ENCODE data around the gene NDST4.

Gene NDST4

GRCh38 chr4:114866901-114867670, 246.3 kb downstream of the NDST4 start:
- TF ChIP-seq GLIS3 (CRISPR knock-in tag; IDR thresholded peaks at IDR 0.05) (no peak), ZNF565 (CRISPR knock-in tag; conservative IDR thresholded peaks at IDR 0.05; ENCODE audit: low read depth) (no peak), CSDC2 (CRISPR knock-in tag; IDR thresholded peaks at IDR 0.05) (no peak), PPARA (CRISPR knock-in tag; IDR thresholded peaks at IDR 0.05; ENCODE audit: borderline replicate concordance) (no peak), ESRRG (CRISPR knock-in tag; IDR thresholded peaks at IDR 0.05) (no peak), POU6F1 (CRISPR knock-in tag; IDR thresholded peaks at IDR 0.05; ENCODE audit: borderline replicate concordance, low read depth) (no peak), BACH2 (CRISPR knock-in tag; IDR thresholded peaks at IDR 0.05; ENCODE audit: borderline replicate concordance) (no peak), ARNTL (CRISPR knock-in tag; IDR thresholded peaks at IDR 0.05; ENCODE audit: borderline replicate concordance, low read depth) (no peak), TOX (CRISPR knock-in tag; IDR thresholded peaks at IDR 0.05; ENCODE audit: borderline replicate concordance) (no peak), CREB5 (CRISPR knock-in tag; IDR thresholded peaks at IDR 0.05; ENCODE audit: low read depth) (no peak), TSHZ2 (CRISPR knock-in tag; IDR thresholded peaks at IDR 0.05) (no peak), ZNF8 (CRISPR knock-in tag; IDR thresholded peaks at IDR 0.05) (no peak), PATZ1 (CRISPR knock-in tag; IDR thresholded peaks at IDR 0.05; ENCODE audit: borderline replicate concordance) (no peak), ZC3H10 (CRISPR knock-in tag; IDR thresholded peaks at IDR 0.05) (no peak), RARB (CRISPR knock-in tag; IDR thresholded peaks at IDR 0.05) (no peak), OSR1 (CRISPR knock-in tag; IDR thresholded peaks at IDR 0.05) (no peak), ZNF70 (CRISPR knock-in tag; IDR thresholded peaks at IDR 0.05) (no peak), SNAI2 (CRISPR knock-in tag; IDR thresholded peaks at IDR 0.05) (no peak)
- ATAC-seq, result no peak

GRCh38 chr4:114864060-114864459, 249.4 kb downstream of the NDST4 start:
- no peak for ATAC-seq
- TF ChIP-seq ZNF8 (CRISPR knock-in tag; IDR thresholded peaks at IDR 0.05), result no peak
- no peak for TF ChIP-seq ZFP3 (CRISPR knock-in tag; IDR thresholded peaks at IDR 0.05)
- no peak for TF ChIP-seq CSRNP3 (CRISPR knock-in tag; IDR thresholded peaks at IDR 0.05)

GRCh38 chr4:114860786-114861185, 252.6 kb downstream of the NDST4 start:
- TF ChIP-seq SNAI2 (CRISPR knock-in tag; IDR thresholded peaks at IDR 0.05), result no peak
- no peak for TF ChIP-seq TSHZ2 (CRISPR knock-in tag; IDR thresholded peaks at IDR 0.05)
- no peak for TF ChIP-seq ZNF8 (CRISPR knock-in tag; IDR thresholded peaks at IDR 0.05)
- TF ChIP-seq CSDC2 (CRISPR knock-in tag; IDR thresholded peaks at IDR 0.05), result no peak
- TF ChIP-seq RARB (CRISPR knock-in tag; IDR thresholded peaks at IDR 0.05), result no peak
- TF ChIP-seq PPARA (CRISPR knock-in tag; IDR thresholded peaks at IDR 0.05; ENCODE audit: borderline replicate concordance), result no peak
- no peak for TF ChIP-seq ZFP3 (CRISPR knock-in tag; IDR thresholded peaks at IDR 0.05)
- TF ChIP-seq CREB5 (CRISPR knock-in tag; IDR thresholded peaks at IDR 0.05; ENCODE audit: low read depth), result no peak

More at GRCh38 chr4:114860786-114861185, 252.6 kb downstream of the NDST4 start:
- no peak for ATAC-seq

Data from SK-N-SH treated with all-trans-retinoic acid at 6 μM for 48 hours (cell line).